ENCODE data around the gene PDK2. TPM values are rescaled to one million over a fixed set of nuclear protein-coding genes. Genes with fewer than 3 reads are reported as not detected.

Gene PDK2
- total and polyA plus RNA-seq, 2 donors (not counting 1 experiment from before 2014, with no cell fraction given) = 19.2 to 41.0 TPM

DNA sequence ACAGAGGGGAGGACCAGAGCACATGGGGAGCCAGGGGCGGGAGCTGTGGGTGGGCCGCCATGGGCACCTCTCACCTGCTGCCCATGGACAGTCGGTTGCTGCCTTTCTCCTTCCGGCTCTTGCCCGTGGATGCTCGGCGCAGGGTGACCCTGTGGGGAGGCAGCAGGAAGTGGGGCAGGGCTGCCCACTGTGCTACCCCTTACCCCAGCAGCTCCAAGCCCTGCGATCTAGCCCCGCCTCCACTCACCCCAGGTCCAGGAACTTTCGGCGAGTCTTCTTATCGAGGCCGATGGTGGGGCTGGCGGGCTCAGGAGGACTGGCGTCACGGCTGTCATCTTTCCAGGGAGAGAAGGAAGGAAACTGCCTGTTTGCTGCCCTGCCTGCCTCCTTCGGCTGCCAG lies 20.6 kb downstream of the PDK2 start:
- DNase-seq (ENCODE audit: low read depth in 2 of 2) = no peak
- Histone ChIP-seq H2AFZ (ENCODE audit: low read length) (no peak overlapping the region), H3K9ac (ENCODE audit: insufficient read depth, low read length) (no peak overlapping the region), H3K4me2 (ENCODE audit: extremely low read depth, insufficient read depth, low read length) (no peak overlapping the region), H4K20me1 (ENCODE audit: control insufficient read depth, extremely low read depth, insufficient read depth, low read length) (no peaks in the 10 kb centered on the region), H3K79me2 (ENCODE audit: control insufficient read depth, insufficient read depth, low read length) (no peaks in the 10 kb centered on the region), H3K27me3 (ENCODE audit: control insufficient read depth, insufficient read depth, low read length) (peaks cover 3% of the 10 kb centered on the region), H3K36me3 (ENCODE audit: control insufficient read depth, insufficient read depth, low read length) (no peaks in the 10 kb centered on the region), H3K4me1 (ENCODE audit: control insufficient read depth, extremely low read depth, insufficient read depth, low read length) (peaks cover 2% of the 10 kb centered on the region), H3K27ac (ENCODE audit: insufficient read depth, low read length) (no peak overlapping the region), H3K4me3 (replicated peaks in 1 of 4; ENCODE audit: control extremely low read depth in 1 of 4, insufficient read depth in 1 of 4, low read depth in 3 of 4, low read length in 4 of 4) (no peak overlapping the region), H3K9me3 (ENCODE audit: control insufficient read depth, insufficient read depth, low read depth, low read length) (no peaks in the 10 kb centered on the region)
- no peak for TF ChIP-seq CTCF (conservative IDR thresholded peaks at IDR 0.05 in 1 of 2, IDR thresholded peaks at IDR 0.05 in 1 of 2; ENCODE audit: low read depth in 1 of 2, low read length in 2 of 2)
- TF ChIP-seq EZH2 (IDR thresholded peaks at IDR 0.05; ENCODE audit: low read length, missing control alignments) = no peak

GRCh38 chr17:50117202-50118051 lies 22.3 kb downstream of the PDK2 start:
- Histone ChIP-seq H3K9ac (ENCODE audit: insufficient read depth, low read length) (no peak overlapping the region), H3K4me1 (ENCODE audit: control insufficient read depth, extremely low read depth, insufficient read depth, low read length) (no peaks in the 10 kb centered on the region), H3K79me2 (ENCODE audit: control insufficient read depth, insufficient read depth, low read length) (no peaks in the 10 kb centered on the region), H4K20me1 (ENCODE audit: control insufficient read depth, extremely low read depth, insufficient read depth, low read length) (no peaks in the 10 kb centered on the region), H3K4me2 (ENCODE audit: extremely low read depth, insufficient read depth, low read length) (peak overlapping the region; percentile 60), H3K27ac (ENCODE audit: insufficient read depth, low read length) (no peak overlapping the region), H3K36me3 (ENCODE audit: control insufficient read depth, insufficient read depth, low read length) (no peaks in the 10 kb centered on the region), H2AFZ (ENCODE audit: low read length) (no peak overlapping the region), H3K27me3 (ENCODE audit: control insufficient read depth, insufficient read depth, low read length) (peaks cover 3% of the 10 kb centered on the region), H3K9me3 (ENCODE audit: control insufficient read depth, insufficient read depth, low read depth, low read length) (no peaks in the 10 kb centered on the region), H3K4me3 (replicated peaks in 1 of 4; ENCODE audit: control extremely low read depth in 1 of 4, insufficient read depth in 1 of 4, low read depth in 3 of 4, low read length in 4 of 4) (peak overlapping the region in 1 of 4 experiments; percentile 14)
- DNase-seq (ENCODE audit: low read depth in 2 of 2) = peak; percentile 47 to 70
- TF ChIP-seq CTCF (conservative IDR thresholded peaks at IDR 0.05 in 1 of 2, IDR thresholded peaks at IDR 0.05 in 1 of 2; ENCODE audit: low read depth in 1 of 2, low read length in 2 of 2) = peak; percentile 43 to 49
- TF ChIP-seq EZH2 (IDR thresholded peaks at IDR 0.05; ENCODE audit: low read length, missing control alignments) = no peak

- Histone ChIP-seq H4K20me1 (ENCODE audit: control insufficient read depth, extremely low read depth, insufficient read depth, low read length) (no peaks in the 10 kb centered on the region), H3K36me3 (ENCODE audit: control insufficient read depth, insufficient read depth, low read length) (no peaks in the 10 kb centered on the region), H3K27ac (ENCODE audit: insufficient read depth, low read length) (no peak overlapping the region), H3K9me3 (ENCODE audit: control insufficient read depth, insufficient read depth, low read depth, low read length) (no peaks in the 10 kb centered on the region), H3K4me2 (ENCODE audit: extremely low read depth, insufficient read depth, low read length) (no peak overlapping the region), H3K27me3 (ENCODE audit: control insufficient read depth, insufficient read depth, low read length) (peaks cover 3% of the 10 kb centered on the region), H3K4me1 (ENCODE audit: control insufficient read depth, extremely low read depth, insufficient read depth, low read length) (no peaks in the 10 kb centered on the region), H3K9ac (ENCODE audit: insufficient read depth, low read length) (no peak overlapping the region), H3K4me3 (replicated peaks in 1 of 4; ENCODE audit: control extremely low read depth in 1 of 4, insufficient read depth in 1 of 4, low read depth in 3 of 4, low read length in 4 of 4) (no peak overlapping the region), H2AFZ (ENCODE audit: low read length) (no peak overlapping the region), H3K79me2 (ENCODE audit: control insufficient read depth, insufficient read depth, low read length) (no peaks in the 10 kb centered on the region)
- no peak for DNase-seq (ENCODE audit: low read depth in 2 of 2)
- TF ChIP-seq EZH2 (IDR thresholded peaks at IDR 0.05; ENCODE audit: low read length, missing control alignments) = no peak
- no peak for TF ChIP-seq CTCF (conservative IDR thresholded peaks at IDR 0.05 in 1 of 2, IDR thresholded peaks at IDR 0.05 in 1 of 2; ENCODE audit: low read depth in 1 of 2, low read length in 2 of 2)
Observed at GRCh38 chr17:50118076-50118827, 23.1 kb downstream of the PDK2 start.

All from fibroblast of lung (primary cell).